GM06990 (cell line): ENCODE measurements around the gene CTRB1.
"Not testable (repeated sequence)": the region's sequence is repeated elsewhere in the genome, so short reads cannot be mapped to it uniquely, and the experiment has no call there.

ENCODE experiments used
- DNase-seq: peaks from one replicate; pipeline ENCODE4 v3.0.0-alpha.2; 2011; ENCODE audit not compliant: insufficient read length; ENCODE audit errors: extremely low read depth
- H3K27me3 ChIP-seq: replicated peaks from 2 replicates; pipeline ENCODE4 v1.6.0; 2011; ENCODE audit warnings: low read length; ENCODE audit not compliant: control insufficient read depth, insufficient read depth
- H3K36me3 ChIP-seq: 2 replicates; pipeline ENCODE4 v1.5.1; 2011; ENCODE audit warnings: low read length; ENCODE audit not compliant: control insufficient read depth, insufficient read depth
- H3K4me3 ChIP-seq: replicated peaks from 2 replicates; pipeline ENCODE4 v1.5.1; 2011; ENCODE audit warnings: low read depth, mild to moderate bottlenecking, control low read depth, low read length
- TF ChIP-seq, protein P1 (sequence below): IDR thresholded peaks from 2 replicates; pipeline ENCODE4 v1.5.1; 2011; ENCODE audit warnings: low read length, control low read depth, mild to moderate bottlenecking, inconsistent platforms; ENCODE audit not compliant: insufficient read depth, poor library complexity, severe bottlenecking

CTRB1 gene

DNA sequence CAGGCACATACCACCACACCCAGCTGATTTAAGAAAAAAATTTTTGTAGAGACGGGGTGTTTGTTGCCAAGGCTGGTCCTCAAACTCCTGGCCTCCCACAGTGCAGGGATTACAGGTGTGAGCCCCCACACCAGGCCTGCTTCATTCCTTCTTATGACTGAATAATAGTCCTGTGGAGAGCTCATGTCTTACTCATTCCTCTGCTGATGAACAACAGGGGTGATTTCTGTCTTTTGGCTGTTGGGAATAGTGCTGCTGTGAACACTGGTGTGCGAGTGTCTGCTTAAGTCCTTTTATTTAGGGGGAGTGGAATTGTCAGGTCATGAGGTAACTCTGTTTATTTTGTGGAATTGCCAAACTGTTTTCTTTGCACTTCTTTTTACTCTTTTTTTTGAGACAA is 2.7 kb upstream of the CTRB1 start:
- H3K36me3 ChIP-seq: no peaks in the 10 kb centered on the region
- TF ChIP-seq, protein P1, sequence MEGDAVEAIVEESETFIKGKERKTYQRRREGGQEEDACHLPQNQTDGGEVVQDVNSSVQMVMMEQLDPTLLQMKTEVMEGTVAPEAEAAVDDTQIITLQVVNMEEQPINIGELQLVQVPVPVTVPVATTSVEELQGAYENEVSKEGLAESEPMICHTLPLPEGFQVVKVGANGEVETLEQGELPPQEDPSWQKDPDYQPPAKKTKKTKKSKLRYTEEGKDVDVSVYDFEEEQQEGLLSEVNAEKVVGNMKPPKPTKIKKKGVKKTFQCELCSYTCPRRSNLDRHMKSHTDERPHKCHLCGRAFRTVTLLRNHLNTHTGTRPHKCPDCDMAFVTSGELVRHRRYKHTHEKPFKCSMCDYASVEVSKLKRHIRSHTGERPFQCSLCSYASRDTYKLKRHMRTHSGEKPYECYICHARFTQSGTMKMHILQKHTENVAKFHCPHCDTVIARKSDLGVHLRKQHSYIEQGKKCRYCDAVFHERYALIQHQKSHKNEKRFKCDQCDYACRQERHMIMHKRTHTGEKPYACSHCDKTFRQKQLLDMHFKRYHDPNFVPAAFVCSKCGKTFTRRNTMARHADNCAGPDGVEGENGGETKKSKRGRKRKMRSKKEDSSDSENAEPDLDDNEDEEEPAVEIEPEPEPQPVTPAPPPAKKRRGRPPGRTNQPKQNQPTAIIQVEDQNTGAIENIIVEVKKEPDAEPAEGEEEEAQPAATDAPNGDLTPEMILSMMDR: no peak
- no peak overlapping the region for H3K4me3 ChIP-seq
- no peaks in the 10 kb centered on the region for H3K27me3 ChIP-seq
- DNase-seq: no peak

DNA sequence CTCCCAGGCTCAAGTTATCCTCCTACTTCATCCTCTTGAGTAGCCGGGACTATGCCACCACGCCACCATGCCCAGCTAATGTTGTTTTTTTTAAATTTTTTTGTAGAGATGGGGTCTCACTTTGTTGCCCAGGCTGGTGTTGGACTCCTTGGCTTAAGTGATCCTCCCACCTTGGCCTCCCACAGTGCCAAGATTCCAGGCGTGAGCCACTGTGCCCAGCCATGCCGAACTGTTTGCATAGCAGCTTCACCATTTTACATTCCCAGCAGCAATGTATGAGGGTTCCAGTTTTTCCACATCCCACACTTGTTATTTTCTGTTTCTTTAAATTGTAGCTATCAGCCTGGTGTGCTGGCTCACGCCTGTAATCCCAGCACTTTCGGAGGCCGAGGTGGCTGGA is 2.2 kb upstream of the CTRB1 start:
- TF ChIP-seq, protein P1: no peak

DNA sequence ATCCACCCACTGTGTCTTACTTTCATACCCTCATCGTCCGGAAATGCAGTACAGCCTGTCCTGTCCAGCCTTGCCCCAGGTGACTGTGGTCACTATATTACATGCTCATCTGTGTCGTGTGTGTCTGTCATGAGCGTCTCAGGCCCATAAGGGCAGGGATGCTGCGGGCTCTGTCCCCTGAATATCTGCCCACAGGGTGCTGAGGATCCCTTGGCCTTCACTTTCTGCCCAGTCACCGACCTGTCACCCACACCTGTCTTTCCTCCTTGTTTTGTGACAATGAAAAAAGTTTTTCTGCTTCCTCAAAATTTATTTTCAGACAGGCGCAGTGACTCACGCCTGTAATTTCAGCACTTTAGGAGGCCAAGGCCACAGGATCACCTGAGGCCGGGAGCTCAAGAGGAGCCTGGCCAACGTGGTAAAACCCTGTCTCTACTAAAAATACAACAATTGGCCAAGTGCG is 1.4 kb upstream of the CTRB1 start:
- TF ChIP-seq, protein P1: no peak
- H3K4me3 ChIP-seq: no peak overlapping the region
- no peak for DNase-seq
- H3K36me3 ChIP-seq: no peaks in the 10 kb centered on the region
- H3K27me3 ChIP-seq: no peaks in the 10 kb centered on the region

More for the DNA sequence above, 2.2 kb upstream of the CTRB1 start:
- Histone ChIP-seq H3K4me3 (no peak overlapping the region), H3K36me3 (no peaks in the 10 kb centered on the region), H3K27me3 (no peaks in the 10 kb centered on the region)
- no peak for DNase-seq

DNA sequence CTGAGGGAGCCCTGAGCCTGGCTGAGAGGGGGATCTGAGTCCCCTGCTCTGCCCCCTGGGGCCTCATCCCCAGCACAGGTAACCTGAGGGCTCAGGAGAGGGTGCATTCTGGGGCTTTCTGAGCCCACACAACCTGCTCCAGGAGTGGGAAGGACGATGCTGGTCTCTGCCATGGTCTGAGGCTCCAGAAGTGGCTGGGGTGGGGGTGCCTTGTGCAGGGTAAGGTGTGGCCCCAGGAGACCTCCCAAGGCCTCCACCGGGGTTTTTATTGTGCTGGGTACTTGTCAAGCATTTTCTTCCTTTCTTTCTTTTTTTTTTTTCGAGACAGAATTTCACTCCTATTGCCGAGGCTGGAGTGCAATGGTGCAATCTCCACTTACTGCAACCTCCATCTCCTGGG is 300 bp downstream of the CTRB1 start:
- no peak for DNase-seq
- H3K36me3 ChIP-seq: no peaks in the 10 kb centered on the region
- no peak overlapping the region for H3K4me3 ChIP-seq
- TF ChIP-seq, protein P1: no peak
- H3K27me3 ChIP-seq: no peaks in the 10 kb centered on the region

DNA sequence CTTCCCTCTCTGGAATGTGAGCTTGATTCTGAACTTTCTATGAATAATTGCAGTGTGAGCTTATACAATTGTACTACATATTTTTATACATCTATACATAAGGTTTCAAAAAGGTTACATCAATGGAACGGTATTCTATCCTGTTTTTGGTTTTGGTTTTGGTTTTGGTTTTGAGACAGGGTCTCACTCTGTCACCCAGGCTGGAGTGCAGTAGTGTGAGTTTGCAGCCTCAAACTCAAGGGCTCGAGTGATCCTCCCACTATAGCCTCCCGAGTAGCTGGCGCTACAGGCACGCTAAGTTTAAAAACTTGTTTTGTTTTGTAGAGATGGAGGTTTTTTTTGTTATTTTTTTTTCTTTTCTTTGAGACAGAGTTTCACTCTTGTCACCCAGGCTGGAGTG is 1.1 kb downstream of the CTRB1 start:
- TF ChIP-seq, protein P1: no peak
- no peaks in the 10 kb centered on the region for H3K36me3 ChIP-seq
- no peaks in the 10 kb centered on the region for H3K27me3 ChIP-seq
- no peak for DNase-seq
- no peak overlapping the region for H3K4me3 ChIP-seq

DNA sequence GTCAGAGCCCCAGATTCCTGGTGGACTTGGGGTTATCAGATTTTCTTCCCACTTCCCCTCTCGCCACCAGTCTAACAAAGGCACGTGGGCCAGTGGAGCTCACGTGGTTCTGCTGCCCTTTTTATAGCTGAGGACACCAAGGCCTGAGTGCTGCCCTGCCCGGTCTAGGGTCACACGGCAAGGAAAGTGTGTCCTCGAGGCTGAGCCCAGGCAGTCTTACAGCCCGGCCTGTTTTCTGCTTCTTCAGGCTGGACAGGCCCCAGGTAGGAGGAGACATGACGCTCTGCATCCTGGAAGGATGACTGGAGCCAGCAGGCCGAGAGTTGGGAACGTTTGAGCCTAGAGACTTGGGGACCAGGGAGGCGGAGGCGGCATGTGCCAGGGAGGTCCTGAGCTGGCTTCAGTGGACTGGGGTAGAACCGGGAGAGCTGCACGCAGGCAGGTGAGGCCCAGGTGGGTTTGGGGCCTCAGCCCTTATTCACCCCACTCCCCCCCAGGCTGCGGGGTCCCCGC is 3.5 kb downstream of the CTRB1 start:
- H3K36me3 ChIP-seq: no peaks in the 10 kb centered on the region
- H3K4me3 ChIP-seq: no peak overlapping the region
- no peaks in the 10 kb centered on the region for H3K27me3 ChIP-seq
- DNase-seq: no peak
- TF ChIP-seq, protein P1: no peak

DNA sequence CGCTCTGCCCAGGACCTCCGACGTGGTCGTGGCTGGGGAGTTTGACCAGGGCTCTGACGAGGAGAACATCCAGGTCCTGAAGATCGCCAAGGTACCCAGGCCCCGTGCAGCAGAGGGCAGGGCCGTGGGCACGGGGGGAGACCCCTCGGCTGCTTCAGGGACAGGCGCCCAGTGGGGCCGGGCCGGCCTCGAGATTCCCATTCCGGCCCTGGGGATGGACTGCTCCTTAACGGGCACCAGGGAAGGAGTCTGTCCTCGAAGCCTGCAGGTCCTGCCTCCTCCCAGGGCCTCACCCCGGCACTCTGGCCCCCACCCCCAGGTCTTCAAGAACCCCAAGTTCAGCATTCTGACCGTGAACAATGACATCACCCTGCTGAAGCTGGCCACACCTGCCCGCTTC is 4.3 kb downstream of the CTRB1 start:
- not testable (repeated sequence) for H3K36me3 ChIP-seq, H3K4me3 ChIP-seq, DNase-seq, H3K27me3 ChIP-seq
